ENCODE results near the gene NBPF11.
"Not testable (repeated sequence)": the region's sequence is repeated elsewhere in the genome, so short reads cannot be mapped to it uniquely, and the experiment has no call there.

Gene NBPF11, protein sequence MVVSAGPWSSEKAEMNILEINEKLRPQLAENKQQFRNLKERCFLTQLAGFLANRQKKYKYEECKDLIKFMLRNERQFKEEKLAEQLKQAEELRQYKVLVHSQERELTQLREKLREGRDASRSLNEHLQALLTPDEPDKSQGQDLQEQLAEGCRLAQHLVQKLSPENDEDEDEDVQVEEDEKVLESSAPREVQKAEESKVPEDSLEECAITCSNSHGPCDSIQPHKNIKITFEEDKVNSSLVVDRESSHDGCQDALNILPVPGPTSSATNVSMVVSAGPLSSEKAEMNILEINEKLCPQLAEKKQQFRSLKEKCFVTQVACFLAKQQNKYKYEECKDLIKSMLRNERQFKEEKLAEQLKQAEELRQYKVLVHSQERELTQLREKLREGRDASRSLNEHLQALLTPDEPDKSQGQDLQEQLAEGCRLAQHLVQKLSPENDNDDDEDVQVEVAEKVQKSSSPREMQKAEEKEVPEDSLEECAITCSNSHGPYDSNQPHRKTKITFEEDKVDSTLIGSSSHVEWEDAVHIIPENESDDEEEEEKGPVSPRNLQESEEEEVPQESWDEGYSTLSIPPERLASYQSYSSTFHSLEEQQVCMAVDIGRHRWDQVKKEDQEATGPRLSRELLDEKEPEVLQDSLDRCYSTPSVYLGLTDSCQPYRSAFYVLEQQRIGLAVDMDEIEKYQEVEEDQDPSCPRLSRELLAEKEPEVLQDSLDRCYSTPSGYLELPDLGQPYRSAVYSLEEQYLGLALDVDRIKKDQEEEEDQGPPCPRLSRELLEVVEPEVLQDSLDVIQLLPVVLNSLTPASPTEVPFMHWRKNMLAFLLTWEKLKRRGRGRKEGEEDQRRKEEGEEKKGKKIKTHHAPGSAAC

DNA sequence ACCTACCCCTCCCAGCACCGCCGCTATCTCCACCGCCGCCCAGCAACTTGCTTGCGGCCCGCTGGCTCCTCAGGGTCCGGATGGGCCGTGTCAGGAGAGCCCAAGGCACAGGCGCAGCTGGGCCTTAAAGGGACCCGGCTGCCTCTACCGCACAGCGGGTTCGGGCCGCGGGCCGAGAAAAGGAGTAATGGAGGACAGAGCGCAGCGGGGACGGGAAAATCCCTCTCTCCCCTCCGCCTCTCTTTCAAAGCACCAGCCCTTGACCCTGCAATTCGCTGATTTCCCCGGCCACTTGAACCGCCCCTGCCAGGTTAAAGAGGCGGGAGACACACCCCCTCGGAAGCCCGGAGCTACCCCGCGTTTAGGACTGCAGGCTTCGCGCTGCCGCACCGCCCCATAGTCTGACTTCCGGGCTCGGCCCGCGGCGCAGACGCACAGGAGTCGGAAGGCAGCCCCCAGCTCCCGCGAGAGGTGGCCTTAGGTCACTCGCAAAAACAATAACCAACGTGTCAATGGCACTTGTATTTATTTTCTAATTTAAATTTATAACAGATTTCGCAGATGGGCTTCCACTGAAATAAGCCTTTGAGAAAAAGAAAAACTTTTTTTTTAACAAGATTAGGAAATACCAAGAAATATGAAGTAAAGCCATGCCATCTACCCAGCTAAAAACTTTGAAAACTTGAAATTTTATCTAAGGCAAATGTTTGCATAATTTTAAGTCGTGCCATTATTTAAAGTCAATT, at the start of gene NBPF11:
Gene NBPF11, minus strand, starts transcription at position 371 of the 746 bp plus-strand sequence. CDS start 25,278 bp downstream, outside the sequence.
- DNase-seq (ENCODE audit: low read depth), result peak; percentile 67

DNA sequence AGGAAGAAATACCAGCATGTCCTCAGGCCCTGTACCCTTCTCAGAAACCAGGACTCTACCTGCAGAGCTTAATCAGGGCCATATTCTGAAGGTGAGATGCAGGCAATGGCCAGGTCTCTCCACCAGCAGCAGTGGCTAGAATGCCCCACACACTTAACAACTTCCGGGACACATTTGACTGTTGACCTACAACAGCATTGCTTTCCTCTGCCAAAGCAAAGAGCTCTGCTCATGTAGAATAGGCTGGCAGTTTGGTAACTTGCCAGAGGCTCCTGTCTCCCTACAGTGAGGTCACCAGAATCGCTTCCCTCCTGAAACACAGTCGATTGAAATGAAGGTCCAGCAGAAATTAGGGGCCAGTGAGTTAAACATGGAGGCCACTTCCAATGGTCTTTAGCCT, 45.3 kb upstream of the NBPF11 start:
- not testable (repeated sequence) for DNase-seq (ENCODE audit: low read depth)

DNA sequence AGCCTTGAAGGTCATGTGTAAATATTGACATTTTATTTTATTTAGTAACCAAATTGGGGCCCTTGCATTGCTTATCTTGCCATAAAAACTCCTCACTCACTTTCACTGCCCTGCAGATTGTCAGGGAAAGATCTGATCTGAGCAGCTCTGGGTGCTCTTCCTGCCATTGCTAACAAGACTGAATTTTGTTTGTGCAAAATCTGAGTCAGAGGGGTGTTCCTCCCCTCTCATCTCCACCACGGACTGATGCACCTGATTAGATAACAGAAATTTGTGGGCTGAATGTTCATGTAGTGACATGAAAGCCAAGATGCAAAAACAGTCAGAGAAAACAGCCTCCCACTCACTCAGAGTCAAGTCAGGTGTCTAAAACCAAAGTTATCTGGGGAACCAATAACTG, 44.9 kb upstream of the NBPF11 start:
- not testable (repeated sequence) for DNase-seq (ENCODE audit: low read depth)

DNA sequence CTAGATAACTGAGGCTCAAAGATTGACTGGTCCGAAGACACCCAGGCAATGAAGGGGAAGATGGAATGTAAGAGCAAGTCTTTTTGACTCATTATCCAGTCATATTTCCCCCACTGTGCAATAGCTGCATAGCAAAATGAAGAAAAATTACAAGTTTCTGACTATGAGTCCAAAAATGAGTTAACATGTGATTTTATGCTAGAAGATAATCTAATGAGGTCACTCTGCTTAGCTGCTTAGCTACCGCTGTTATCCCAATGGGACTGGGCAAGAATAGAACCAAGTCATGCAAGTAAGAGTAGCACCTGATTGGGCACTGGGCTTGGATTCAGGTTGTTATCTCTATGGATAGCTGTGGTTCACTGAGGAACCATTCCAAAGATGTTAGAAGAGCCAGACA, 43.0 kb upstream of the NBPF11 start:
- not testable (repeated sequence) for DNase-seq (ENCODE audit: low read depth)

DNA sequence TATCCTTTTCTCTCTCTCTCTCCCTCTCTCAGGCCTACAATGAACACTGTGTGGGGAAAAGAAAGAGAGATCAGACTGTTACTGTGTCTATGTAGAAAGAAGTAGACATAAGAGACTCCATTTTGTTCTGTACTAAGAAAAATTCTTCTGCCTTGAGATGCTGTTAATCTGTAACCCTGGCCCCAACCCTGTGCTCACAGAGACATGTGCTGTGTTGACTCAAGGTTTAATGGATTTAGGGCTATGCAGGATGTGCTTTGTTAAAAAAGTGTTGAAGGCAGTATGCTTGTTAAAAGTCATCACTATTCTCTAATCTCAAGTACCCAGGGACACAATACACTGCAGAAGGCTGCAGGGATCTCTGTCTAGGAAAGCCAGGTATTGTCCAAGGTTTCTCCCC, 36.7 kb upstream of the NBPF11 start:
- not testable (repeated sequence) for DNase-seq (ENCODE audit: low read depth)

DNA sequence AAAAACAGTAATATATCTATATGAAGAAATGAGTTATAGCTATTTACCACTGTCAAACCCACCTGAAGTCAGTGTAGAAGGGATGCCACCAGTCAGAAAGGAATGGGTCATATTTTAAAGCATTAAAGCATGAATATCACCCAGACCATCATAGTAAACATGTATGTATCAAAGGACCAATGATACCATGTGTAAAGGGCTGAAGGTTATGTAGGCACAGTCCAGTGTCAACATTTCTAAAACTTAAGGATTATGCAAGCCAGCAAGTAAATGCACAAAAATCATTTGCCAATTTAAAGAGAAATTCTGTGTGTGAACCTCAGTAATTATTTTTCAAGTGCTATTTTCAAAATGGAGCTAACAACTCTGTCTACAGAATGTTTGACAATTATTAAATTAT, 26.6 kb upstream of the NBPF11 start:
- not testable (repeated sequence) for DNase-seq (ENCODE audit: low read depth)

DNA sequence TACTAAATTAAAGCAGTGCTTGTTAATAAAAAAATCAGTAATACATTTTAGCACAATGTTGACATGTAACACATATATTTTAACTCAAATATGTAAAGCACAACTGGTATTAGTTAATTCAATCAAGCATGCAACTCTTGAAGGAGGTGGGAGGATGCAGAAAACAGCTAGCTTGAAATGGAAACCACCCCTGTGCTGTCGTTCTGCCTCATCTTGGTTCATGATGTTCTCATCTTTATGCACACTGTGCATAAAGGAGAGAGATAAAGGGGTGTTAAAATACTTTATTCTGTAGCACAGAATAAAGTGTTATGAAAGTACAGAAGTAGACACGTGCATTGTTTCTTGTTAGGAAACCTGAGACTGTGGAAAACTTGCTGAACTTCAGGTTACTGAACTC, 23.3 kb upstream of the NBPF11 start:
- DNase-seq (ENCODE audit: low read depth), result not testable (repeated sequence)

DNA sequence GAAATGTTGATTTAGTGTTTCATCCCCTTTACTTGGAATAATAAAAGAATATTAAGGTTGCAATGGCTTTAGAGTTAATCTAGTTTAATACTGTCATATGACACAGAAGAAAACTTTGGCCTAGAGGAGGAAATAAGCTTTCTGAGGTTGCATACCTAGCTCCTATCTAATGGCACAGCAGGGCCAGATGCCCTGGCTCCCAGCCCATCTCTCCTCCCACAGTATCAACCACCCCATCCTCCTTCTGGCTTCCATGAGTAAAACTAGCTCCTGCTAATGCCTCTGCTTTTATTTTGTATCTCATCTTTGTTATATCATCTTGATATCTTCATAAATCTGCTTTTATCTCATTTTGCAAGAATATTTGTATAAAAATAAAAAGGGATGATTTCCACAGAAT, 19.9 kb upstream of the NBPF11 start:
- not testable (repeated sequence) for DNase-seq (ENCODE audit: low read depth)

DNA sequence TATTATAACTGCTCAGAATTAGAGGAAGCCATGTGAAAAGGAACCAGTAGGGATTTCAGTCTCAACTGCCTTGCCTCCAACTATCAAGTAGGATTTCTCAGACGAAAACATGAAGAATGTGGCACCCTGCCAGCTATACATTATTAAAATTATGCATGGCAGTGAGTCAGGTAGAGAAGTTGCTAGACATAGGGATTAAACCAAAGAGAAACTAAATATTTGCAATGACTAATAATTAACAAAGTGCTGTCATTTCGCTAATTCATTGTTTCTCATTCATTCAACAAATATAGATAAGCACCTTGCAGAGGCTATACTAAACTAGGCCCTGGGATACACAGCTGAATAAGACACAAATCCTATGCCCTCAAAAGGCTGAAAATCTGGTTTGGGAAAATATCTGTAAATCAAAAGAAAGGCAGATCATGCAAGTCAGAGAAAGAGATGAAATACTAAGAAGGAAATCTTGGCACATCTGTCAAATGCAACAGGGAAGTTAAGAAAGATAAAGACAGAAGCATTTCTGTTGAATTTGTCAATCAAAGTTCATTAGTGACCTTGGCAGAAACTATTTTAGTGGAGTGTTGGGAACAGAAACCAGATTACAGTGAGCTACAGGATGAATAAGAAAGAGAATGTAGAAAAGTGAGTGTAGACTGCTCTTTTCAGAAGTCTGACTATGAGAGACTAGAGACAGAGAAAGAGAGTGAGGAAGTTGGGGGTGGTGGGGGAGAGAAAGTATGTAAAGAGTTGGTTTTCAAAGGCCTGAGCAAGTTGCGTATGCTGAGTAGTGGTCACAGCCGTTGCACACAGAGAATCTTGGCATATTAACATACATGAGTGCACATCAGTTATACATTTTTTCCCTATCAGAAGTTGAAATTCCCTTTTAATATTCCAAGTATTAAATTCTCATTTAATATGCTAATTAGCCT, 14.7 kb upstream of the NBPF11 start:
- no peak for DNase-seq (ENCODE audit: low read depth)

DNA sequence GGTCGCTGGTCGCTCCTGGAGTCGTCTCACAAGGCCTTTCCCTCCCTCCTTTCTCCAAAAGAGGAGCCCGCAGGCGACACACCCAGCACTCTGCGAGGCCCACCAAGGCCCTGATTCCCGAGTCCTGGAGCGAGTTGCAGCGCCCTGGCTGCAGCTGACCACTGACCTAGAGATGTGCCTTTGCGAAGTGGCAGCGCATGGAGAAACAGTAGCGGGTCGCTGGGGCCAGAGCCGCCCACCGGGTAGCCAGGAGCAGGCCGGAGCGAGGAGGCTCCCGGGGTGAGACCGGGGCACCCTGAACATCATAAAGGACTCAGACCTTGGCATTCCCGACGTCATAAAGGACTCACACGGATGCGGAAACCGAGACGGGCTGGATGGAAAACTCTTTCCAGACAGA, 10.3 kb upstream of the NBPF11 start:
- no peak for DNase-seq (ENCODE audit: low read depth)

DNA sequence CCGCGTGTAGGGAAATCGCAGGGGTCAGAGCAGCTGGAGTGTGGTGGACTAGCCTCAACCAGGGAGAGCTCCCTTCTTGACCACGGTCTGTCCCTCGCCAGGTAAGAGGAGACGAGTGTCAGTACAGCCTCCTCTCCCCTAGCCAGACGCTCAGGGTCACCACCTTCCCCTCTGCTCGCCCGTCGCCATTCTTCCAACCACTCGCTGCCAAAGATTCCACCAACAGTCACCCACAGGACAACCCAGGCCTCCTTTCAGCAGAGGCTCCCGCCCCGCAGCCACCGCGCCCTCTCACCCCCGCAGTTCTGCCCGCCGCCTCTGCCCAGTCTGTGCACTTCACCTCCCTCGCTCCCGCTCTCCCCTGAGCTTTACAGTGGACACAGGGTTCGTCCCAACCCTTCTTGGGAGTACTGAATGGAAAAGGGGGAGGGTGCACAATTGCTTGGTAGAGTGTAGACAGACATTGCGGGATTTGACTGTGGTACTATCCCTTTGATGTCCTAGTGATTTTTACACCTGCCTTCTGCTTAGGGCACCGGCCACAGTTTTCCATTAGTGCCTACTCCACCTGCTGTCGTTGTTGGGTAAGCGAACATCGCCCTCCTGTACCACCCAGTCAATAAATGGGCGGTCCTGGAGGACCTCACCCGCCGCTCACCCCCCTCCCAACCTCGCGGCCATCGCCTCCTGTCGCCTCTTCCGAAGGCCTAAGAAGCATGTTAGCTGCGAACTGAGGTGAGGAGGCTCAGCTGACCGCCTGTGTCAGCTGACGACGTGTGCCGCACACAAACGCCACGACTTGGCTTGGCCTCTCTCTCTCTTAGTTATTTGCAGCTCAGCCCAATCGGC, 9.2 kb upstream of the NBPF11 start:
- DNase-seq (ENCODE audit: low read depth), result no peak

DNA sequence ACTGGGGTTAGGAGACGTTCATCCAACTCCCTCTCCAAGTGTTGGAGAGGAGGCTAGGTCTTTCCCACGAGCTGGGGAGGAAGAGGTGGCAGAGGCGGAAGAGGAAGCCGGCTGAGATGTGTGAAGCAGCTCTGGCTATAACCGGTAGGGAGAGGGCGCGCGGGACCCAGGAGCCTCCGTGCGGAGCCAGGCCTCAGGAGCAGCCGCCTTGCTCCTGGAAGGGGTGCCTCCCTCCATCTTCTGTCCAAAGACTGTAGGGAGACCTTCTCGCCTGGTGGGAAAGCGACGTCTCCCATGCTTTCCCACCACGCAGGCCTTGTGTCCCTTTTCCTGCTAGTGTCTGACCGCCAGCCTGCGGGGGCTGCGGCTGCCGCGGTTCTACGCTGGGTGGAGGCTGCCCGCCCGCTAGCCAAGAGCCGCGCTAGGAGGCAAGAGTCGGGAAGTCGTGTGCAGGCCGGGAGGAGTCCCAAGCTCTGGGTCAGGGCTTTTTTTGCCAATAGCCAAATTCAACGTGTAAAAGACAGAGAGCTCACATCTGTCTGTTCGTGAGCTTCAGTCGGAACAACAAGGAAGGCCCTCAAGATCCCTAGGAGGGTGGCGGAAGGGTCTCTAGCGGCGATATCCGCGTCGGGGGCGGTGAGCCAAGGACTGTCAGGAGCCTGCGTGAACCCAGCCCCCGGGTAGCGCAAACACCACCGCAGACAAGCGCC, 8.4 kb upstream of the NBPF11 start:
- DNase-seq (ENCODE audit: low read depth), result no peak

DNA sequence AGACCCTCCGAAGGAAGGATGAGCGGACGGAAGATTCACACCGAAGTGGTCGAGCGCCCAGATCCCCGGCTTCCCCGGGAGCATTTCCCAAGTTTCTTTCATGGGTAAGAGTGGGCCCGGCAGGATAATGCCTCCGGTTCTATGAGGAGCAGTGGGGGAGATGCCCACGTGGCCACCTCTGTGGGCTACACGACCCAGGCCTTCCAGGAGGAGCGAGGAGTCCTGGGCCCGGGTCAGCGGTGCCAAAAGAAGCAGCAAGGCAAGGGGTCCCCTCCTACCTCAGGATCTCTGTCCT, 7.9 kb upstream of the NBPF11 start:
- no peak for DNase-seq (ENCODE audit: low read depth)

DNA sequence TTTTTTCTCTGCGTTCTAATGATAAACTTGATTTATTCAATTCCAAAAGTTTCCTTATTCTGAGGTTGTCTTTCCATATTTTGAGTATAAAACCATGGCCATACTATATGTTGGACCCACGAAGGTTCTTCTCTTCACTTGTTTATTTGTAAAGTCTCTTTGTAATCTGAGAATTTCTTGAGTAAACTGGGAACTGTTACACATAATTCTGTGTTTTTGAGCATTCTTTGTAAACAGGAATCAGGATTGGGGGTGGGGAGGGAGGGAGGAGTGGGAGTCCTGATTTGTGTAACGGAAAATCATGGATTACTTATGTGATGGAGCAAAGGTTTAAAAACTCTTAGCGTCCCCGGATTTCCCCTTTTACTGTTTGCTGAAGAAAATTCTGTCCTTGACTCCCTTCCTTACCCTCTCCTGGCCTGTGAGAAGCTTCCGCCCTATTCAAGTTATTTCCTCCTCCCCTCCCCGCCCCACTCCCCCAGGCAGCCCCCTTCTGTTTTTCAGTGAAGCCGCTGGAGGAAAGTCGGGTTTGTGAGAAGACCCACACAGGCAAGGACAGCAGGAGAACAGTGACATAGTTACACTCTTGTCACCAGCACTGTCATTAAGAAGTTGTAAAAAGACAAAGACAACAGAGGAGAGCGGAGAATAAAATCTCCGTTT, 6.4 kb upstream of the NBPF11 start:
- no peak for DNase-seq (ENCODE audit: low read depth)

DNA sequence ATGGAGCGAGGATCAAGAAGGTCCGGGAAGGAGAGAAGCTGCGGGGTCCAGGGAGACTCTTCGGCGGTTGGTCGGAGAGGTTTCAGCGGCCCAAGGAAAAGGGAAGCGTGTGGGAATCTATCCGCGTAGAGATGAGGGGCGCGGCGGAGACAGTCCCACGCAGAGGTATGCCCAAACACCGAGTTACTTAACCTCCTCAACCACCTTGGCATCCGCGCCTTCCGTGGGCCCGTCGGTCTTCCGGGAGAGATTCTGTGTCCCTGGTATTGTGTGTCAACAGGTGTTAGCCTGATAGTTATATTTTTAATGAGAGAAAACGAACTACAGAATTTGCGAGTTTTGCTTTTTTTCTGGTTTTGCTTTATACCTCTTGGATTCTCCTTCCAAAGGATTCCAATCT, 5.7 kb upstream of the NBPF11 start:
- not testable (repeated sequence) for DNase-seq (ENCODE audit: low read depth)

DNA sequence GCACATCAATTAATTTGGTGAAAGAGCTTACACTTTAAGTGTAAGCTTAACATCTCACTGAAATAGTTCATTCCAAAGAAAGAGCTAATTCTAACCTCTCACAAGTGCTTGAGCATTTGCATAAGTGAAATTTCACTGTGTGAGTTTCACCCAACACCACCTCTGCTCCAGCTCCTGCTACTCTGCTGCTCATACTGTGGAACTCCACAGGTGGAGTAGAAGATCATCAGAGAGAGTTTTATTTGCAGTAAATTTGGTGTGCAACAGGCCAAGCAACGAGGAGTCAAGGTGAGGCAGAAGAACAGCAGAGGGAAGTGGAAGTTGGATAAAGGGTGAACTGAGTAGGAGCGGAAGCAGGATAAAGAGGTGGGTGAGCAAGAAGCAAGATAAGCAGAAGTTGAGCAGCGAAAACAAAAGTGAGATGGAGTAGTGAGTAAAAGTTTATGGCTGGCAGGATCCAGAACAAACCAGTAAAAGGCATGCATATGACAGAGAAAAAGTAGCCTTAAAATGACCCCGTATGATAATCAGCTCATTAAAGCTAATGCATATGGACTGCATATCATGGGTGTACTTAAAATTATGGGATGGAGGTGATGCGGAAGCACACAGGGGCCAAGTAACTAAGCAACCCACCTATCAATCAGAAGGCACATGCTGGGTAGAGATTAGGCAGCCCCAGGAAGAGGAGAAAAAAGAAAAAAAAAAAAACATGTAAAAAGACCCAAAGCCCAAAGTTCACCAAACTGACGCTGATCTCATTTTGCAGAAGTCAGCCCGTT, 3.6 kb upstream of the NBPF11 start:
- DNase-seq (ENCODE audit: low read depth), result peak; percentile 21

DNA sequence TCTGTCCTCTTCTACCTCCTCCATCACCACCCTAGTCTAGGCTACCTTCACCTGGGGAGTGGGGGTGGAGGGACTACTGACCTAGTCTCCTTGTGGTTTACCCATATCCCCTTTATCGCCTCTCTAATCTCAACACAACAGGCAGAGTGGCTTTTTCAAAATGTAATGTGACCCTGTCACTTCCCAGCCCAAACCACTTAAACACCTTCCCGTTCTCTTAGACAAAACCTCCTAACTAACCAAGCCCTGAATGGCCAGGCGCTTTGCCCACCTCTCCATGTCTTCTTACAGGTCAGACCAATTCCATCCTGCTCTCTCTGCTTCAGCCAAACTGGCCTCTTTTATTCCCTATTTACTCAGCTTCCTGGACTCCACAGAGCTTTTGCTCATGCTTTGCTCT, 714 bp upstream of the NBPF11 start:
- not testable (repeated sequence) for DNase-seq (ENCODE audit: low read depth)

DNA sequence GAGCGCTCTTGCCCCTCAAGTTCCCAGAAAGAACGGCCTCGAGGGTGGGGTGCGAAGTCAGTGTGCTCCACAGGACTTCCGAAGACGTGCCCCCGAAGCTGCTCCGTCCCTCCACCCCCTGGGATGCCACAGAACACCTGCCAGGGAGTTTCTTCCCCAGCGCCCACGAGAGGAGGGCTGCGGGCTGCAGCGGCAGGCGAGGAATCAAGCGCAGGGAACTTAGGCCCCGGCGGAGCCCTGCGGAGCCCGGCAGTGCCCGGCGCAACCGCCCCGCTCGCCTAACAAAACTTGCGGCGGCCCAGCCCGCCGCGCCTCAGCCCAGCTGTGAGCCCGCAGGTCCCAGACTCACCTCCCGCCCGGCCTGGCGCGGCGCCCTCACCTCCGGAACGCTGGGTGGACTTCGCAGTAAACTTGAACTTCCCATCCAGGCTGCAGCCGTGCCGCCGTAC, 686 bp downstream of the NBPF11 start:
- DNase-seq (ENCODE audit: low read depth), result peak; percentile 8

Measured in CMK (cell line).